ENCODE data around the gene WNT9A.
"Not testable (repeated sequence)": the region's sequence is repeated elsewhere in the genome, so short reads cannot be mapped to it uniquely, and the experiment has no call there.

- TF ChIP-seq, protein P1, sequence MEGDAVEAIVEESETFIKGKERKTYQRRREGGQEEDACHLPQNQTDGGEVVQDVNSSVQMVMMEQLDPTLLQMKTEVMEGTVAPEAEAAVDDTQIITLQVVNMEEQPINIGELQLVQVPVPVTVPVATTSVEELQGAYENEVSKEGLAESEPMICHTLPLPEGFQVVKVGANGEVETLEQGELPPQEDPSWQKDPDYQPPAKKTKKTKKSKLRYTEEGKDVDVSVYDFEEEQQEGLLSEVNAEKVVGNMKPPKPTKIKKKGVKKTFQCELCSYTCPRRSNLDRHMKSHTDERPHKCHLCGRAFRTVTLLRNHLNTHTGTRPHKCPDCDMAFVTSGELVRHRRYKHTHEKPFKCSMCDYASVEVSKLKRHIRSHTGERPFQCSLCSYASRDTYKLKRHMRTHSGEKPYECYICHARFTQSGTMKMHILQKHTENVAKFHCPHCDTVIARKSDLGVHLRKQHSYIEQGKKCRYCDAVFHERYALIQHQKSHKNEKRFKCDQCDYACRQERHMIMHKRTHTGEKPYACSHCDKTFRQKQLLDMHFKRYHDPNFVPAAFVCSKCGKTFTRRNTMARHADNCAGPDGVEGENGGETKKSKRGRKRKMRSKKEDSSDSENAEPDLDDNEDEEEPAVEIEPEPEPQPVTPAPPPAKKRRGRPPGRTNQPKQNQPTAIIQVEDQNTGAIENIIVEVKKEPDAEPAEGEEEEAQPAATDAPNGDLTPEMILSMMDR (IDR thresholded peaks at IDR 0.05; ENCODE audit: poor library complexity, severe bottlenecking): not testable (repeated sequence)
- TF ChIP-seq RAD21 (conservative IDR thresholded peaks at IDR 0.05); TAF1 (IDR thresholded peaks at IDR 0.05; ENCODE audit: low read depth); EP300 (conservative IDR thresholded peaks at IDR 0.05; ENCODE audit: poor library complexity, severe bottlenecking); POLR2AphosphoS5 (IDR thresholded peaks at IDR 0.05); EZH2 (IDR thresholded peaks at IDR 0.05; ENCODE audit: borderline replicate concordance, insufficient read depth, low read length, poor library complexity, severe bottlenecking): not testable (repeated sequence)
- TF ChIP-seq, protein P2, sequence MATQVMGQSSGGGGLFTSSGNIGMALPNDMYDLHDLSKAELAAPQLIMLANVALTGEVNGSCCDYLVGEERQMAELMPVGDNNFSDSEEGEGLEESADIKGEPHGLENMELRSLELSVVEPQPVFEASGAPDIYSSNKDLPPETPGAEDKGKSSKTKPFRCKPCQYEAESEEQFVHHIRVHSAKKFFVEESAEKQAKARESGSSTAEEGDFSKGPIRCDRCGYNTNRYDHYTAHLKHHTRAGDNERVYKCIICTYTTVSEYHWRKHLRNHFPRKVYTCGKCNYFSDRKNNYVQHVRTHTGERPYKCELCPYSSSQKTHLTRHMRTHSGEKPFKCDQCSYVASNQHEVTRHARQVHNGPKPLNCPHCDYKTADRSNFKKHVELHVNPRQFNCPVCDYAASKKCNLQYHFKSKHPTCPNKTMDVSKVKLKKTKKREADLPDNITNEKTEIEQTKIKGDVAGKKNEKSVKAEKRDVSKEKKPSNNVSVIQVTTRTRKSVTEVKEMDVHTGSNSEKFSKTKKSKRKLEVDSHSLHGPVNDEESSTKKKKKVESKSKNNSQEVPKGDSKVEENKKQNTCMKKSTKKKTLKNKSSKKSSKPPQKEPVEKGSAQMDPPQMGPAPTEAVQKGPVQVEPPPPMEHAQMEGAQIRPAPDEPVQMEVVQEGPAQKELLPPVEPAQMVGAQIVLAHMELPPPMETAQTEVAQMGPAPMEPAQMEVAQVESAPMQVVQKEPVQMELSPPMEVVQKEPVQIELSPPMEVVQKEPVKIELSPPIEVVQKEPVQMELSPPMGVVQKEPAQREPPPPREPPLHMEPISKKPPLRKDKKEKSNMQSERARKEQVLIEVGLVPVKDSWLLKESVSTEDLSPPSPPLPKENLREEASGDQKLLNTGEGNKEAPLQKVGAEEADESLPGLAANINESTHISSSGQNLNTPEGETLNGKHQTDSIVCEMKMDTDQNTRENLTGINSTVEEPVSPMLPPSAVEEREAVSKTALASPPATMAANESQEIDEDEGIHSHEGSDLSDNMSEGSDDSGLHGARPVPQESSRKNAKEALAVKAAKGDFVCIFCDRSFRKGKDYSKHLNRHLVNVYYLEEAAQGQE (IDR thresholded peaks at IDR 0.05; ENCODE audit: borderline replicate concordance): not testable (repeated sequence)
Observed at GRCh38 chr1:227971643-227972282, 24.0 kb upstream of the WNT9A start.

Data from neural cell (in vitro differentiated cells).